ENCODE measurements around the gene PCDHGB4. TPM values are rescaled to one million over a fixed set of nuclear protein-coding genes. Genes with fewer than 3 reads are reported as not detected.
"Not testable (repeated sequence)": the region's sequence is repeated elsewhere in the genome, so short reads cannot be mapped to it uniquely, and the experiment has no call there.

The PCDHGB4 gene
- total and polyA plus RNA-seq, 2 experiments from 2014 or later: 5.0 to 6.8 TPM

DNA sequence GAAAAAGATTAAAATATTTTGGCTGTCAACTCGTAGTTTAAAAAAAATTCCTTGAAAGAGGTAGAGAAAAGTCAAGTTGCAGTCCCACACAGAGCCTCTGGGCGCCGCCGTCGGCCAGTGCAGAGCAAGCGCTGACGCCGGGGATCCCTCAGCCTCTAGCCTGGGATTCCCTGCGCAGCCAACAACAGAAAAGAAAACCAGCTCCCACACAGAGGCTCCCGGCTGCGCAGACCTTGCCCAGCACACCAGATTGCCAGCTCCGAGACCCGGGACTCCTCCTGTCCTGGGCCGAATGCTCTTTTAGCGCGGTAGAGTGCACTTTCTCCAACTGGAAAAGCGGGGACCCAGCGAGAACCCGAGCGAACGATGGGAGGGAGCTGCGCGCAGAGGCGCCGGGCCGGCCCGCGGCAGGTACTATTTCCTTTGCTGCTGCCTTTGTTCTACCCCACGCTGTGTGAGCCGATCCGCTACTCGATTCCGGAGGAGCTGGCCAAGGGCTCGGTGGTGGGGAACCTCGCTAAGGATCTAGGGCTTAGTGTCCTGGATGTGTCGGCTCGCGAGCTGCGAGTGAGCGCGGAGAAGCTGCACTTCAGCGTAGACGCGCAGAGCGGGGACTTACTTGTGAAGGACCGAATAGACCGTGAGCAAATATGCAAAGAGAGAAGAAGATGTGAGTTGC lies 30.1 kb downstream of the PCDHGB4 start, which contains the start of gene PCDHGB7:
Gene PCDHGB7, plus strand, starts transcription at position 184 of the 679 bp plus-strand sequence. Its CDS starts 183 bp downstream, at position 367.
- H3K79me2 ChIP-seq (ENCODE audit: insufficient read depth): peaks cover 27% of the 10 kb centered on the region
- not testable (repeated sequence) for H3K9me2 ChIP-seq (ENCODE audit: insufficient read depth); H3K9me3 ChIP-seq (ENCODE audit: low read depth); H3K27me3 ChIP-seq (replicated peaks; ENCODE audit: insufficient read depth); H3K36me3 ChIP-seq (ENCODE audit: low read depth); H4K20me1 ChIP-seq (ENCODE audit: insufficient read depth)
- peak; percentile 96 for DNase-seq
- H3K4me3 ChIP-seq: peak within 1 kb of the TSS; percentile 75
- peak within 1 kb of the TSS; percentile 72 for H2AFZ ChIP-seq
- peaks cover 14% of the 10 kb centered on the region; the same call in 1 of the 2 replicates for H3K4me1 ChIP-seq (ENCODE audit: insufficient read depth)
- H3K27ac ChIP-seq: peak within 1 kb of the TSS; percentile 64
- in situ Hi-C loops (cut with MboI): loop anchor here (5.0 kb wide), 1 partner anchor 145 kb away; no protein-coding TSS in a partner anchor
- H3K4me2 ChIP-seq (ENCODE audit: unreplicated experiment): peak within 1 kb of the TSS; percentile 68
- peak within 1 kb of the TSS; percentile 78 for H3K9ac ChIP-seq
- 11 to 13% methylated on average over 37 to 47 of the region's 47 CpGs for WGBS, 2 experiments (ENCODE audit: low coverage in 1 of 2, low lambda C conversion rate in 2 of 2, missing lambda C conversion rate in 2 of 2)
- H3F3A ChIP-seq (ENCODE audit: insufficient read depth): peaks cover 27% of the 10 kb centered on the region

DNA sequence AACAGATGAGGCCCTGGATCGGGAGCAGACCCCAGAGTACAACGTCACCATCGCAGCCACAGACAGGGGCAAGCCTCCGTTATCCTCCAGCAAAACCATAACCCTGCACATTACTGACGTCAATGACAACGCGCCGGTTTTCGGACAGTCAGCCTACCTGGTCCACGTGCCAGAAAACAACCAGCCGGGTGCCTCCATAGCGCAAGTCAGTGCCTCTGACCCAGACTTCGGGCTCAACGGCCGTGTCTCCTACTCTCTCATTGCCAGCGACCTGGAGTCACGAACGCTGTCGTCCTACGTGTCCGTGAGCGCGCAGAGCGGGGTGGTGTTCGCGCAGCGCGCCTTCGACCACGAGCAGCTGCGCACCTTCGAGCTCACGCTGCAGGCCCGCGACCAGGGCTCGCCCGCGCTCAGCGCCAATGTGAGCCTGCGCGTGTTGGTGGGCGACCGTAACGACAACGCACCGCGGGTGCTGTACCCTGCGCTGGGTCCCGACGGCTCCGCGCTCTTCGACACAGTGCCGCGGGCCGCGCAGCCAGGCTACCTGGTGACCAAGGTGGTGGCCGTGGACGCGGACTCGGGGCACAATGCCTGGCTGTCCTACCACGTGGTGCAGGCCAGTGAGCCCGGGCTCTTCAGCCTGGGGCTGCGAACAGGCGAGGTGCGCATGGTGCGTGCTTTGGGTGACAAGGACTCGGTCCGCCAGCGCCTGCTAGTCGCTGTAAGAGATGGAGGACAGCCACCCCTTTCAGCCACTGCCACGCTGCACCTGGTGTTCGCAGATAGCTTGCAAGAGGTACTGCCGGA lies 31.8 kb downstream of the PCDHGB4 start:
- H3F3A ChIP-seq (ENCODE audit: insufficient read depth): peaks cover 27% of the 10 kb centered on the region
- peaks cover 17% of the 10 kb centered on the region; the same call in 1 of the 2 replicates for H3K4me1 ChIP-seq (ENCODE audit: insufficient read depth)
- H3K9me2 ChIP-seq (ENCODE audit: insufficient read depth): no peaks in the 10 kb centered on the region
- no peaks in the 10 kb centered on the region for H4K20me1 ChIP-seq (ENCODE audit: insufficient read depth)
- H3K27ac ChIP-seq: no peak overlapping the region
- WGBS, 2 experiments (ENCODE audit: low coverage in 1 of 2, low lambda C conversion rate in 2 of 2, missing lambda C conversion rate in 2 of 2): 46 to 47% methylated on average over 68 to 74 of the region's 74 CpGs
- no peak overlapping the region; the same call in 1 of the 2 replicates for H3K4me3 ChIP-seq
- no peaks in the 10 kb centered on the region for H3K27me3 ChIP-seq (replicated peaks; ENCODE audit: insufficient read depth)
- no peak for DNase-seq
- no peaks in the 10 kb centered on the region for H3K9me3 ChIP-seq (ENCODE audit: low read depth)
- H2AFZ ChIP-seq: 0 out of 2 replicates have a peak overlapping the region, but pooled peaks have one; percentile 72
- in situ Hi-C loops (cut with MboI): loop anchor here (5.0 kb wide), 1 partner anchor 143 kb away; no protein-coding TSS in a partner anchor
- peaks cover 36% of the 10 kb centered on the region for H3K79me2 ChIP-seq (ENCODE audit: insufficient read depth)
- no peak for TF ChIP-seq EZH2phosphoT487 (IDR thresholded peaks at IDR 0.05; ENCODE audit: insufficient read depth, low read depth)
- no peak overlapping the region for H3K9ac ChIP-seq
- H3K36me3 ChIP-seq (ENCODE audit: low read depth): 0 out of 2 replicates have a peak, but pooled peaks cover 3% of the 10 kb centered on the region
- H3K4me2 ChIP-seq (ENCODE audit: unreplicated experiment): no peak overlapping the region

DNA sequence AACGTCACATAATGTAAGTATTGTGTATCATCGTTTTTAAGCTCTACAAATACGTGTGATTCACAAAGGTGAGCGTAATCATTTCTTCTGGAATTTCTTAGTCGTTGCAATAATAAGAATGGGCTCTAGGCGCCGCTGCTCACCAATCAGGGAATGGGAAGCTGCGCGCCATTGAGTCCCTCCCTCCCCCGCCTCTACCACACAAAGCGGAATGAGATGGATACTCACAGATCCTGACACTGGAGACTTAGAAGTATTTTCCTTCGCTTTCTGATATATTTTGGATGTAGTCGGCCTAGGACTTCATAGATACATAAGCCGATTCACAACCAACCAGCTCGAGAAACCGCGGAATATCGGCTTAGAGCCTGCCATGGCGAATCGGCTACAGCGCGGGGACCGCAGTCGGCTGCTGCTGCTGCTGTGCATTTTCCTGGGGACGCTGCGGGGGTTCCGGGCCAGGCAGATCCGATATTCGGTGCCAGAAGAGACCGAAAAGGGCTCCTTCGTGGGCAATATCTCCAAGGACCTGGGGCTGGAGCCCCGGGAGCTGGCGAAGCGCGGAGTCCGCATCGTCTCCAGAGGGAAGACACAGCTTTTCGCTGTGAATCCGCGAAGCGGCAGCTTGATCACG lies 33.5 kb downstream of the PCDHGB4 start, which contains the start of gene PCDHGA11:
Gene PCDHGA11, plus strand, starts transcription at position 197 of the 634 bp plus-strand sequence. Its CDS starts 177 bp downstream, at position 374.
- Histone ChIP-seq H3F3A (ENCODE audit: insufficient read depth) (peaks cover 27% of the 10 kb centered on the region), H3K27ac (peak within 1 kb of the TSS; percentile 65), H3K4me1 (ENCODE audit: insufficient read depth) (peaks cover 20% of the 10 kb centered on the region; the same call in 1 of the 2 replicates), H4K20me1 (ENCODE audit: insufficient read depth) (no peaks in the 10 kb centered on the region), H2AFZ (peak within 1 kb of the TSS; percentile 80), H3K9me3 (ENCODE audit: low read depth) (no peaks in the 10 kb centered on the region), H3K79me2 (ENCODE audit: insufficient read depth) (peaks cover 53% of the 10 kb centered on the region), H3K36me3 (ENCODE audit: low read depth) (0 out of 2 replicates have a peak, but pooled peaks cover 3% of the 10 kb centered on the region), H3K4me3 (peak within 1 kb of the TSS; percentile 80), H3K4me2 (ENCODE audit: unreplicated experiment) (peak within 1 kb of the TSS; percentile 79), H3K27me3 (replicated peaks; ENCODE audit: insufficient read depth) (no peaks in the 10 kb centered on the region), H3K9me2 (ENCODE audit: insufficient read depth) (no peaks in the 10 kb centered on the region), H3K9ac (peak within 1 kb of the TSS; percentile 77)
- in situ Hi-C loops (cut with MboI): no loop called here
- peak; percentile 88 for DNase-seq
- no peak for TF ChIP-seq EZH2phosphoT487 (IDR thresholded peaks at IDR 0.05; ENCODE audit: insufficient read depth, low read depth)
- TF ChIP-seq EZH2 (IDR thresholded peaks at IDR 0.05; ENCODE audit: insufficient read depth, poor library complexity, severe bottlenecking): no peak
- 11 to 14% methylated on average over 42 of the region's 42 CpGs for WGBS, 2 experiments (ENCODE audit: low coverage in 1 of 2, low lambda C conversion rate in 2 of 2, missing lambda C conversion rate in 2 of 2)

DNA sequence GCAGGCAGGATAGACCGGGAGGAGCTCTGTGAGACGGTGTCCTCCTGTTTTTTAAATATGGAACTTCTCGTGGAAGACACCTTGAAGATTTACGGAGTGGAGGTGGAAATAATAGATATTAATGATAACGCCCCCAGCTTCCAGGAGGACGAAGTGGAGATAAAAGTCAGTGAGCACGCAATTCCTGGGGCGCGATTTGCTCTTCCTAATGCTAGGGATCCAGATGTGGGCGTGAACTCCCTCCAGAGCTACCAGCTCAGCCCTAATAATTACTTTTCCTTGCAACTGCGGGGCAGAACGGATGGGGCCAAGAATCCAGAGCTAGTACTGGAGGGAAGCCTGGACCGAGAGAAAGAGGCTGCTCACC lies 34.0 kb downstream of the PCDHGB4 start:
- H3K27me3 ChIP-seq (replicated peaks; ENCODE audit: insufficient read depth): no peaks in the 10 kb centered on the region
- DNase-seq: peak; percentile 60
- H2AFZ ChIP-seq: peak overlapping the region; percentile 80
- H3K4me3 ChIP-seq: peak overlapping the region; percentile 80
- in situ Hi-C loops (cut with MboI): no loop called here
- no peak for TF ChIP-seq EZH2 (IDR thresholded peaks at IDR 0.05; ENCODE audit: insufficient read depth, poor library complexity, severe bottlenecking)
- TF ChIP-seq EZH2phosphoT487 (IDR thresholded peaks at IDR 0.05; ENCODE audit: insufficient read depth, low read depth): no peak
- peak overlapping the region; percentile 79 for H3K4me2 ChIP-seq (ENCODE audit: unreplicated experiment)
- 16 to 18% methylated on average over 13 of the region's 13 CpGs for WGBS, 2 experiments (ENCODE audit: low coverage in 1 of 2, low lambda C conversion rate in 2 of 2, missing lambda C conversion rate in 2 of 2)
- no peaks in the 10 kb centered on the region for H4K20me1 ChIP-seq (ENCODE audit: insufficient read depth)
- peaks cover 20% of the 10 kb centered on the region; the same call in 1 of the 2 replicates for H3K4me1 ChIP-seq (ENCODE audit: insufficient read depth)
- H3K79me2 ChIP-seq (ENCODE audit: insufficient read depth): peaks cover 58% of the 10 kb centered on the region
- H3K9ac ChIP-seq: peak overlapping the region; percentile 77
- H3F3A ChIP-seq (ENCODE audit: insufficient read depth): peaks cover 27% of the 10 kb centered on the region
- 0 out of 2 replicates have a peak, but pooled peaks cover 3% of the 10 kb centered on the region for H3K36me3 ChIP-seq (ENCODE audit: low read depth)
- H3K9me2 ChIP-seq (ENCODE audit: insufficient read depth): no peaks in the 10 kb centered on the region
- H3K9me3 ChIP-seq (ENCODE audit: low read depth): no peaks in the 10 kb centered on the region
- H3K27ac ChIP-seq: peak overlapping the region; percentile 65

Data from GM23248 (cell line).